ENCODE measurements around the gene TRPC4.

Gene TRPC4

GRCh38 chr13:37869756-37870488 lies at the start of gene TRPC4:
Gene TRPC4, minus strand, starts transcription at chr13:37869772. Its CDS starts 86,439 bp downstream, at chr13:37783333.
- H3K4me3 ChIP-seq (ENCODE audit: low read depth, low read length): peak within 1 kb of the TSS; percentile 70

GRCh38 chr13:37918751-37919150 lies 49.2 kb upstream of the TRPC4 start:
- no peak overlapping the region for H3K4me3 ChIP-seq (ENCODE audit: low read depth, low read length)
- DNase-seq (ENCODE audit: low read depth, low spot score): no peak
- no peak for TF ChIP-seq CTCF (IDR thresholded peaks at IDR 0.05; ENCODE audit: low read depth, low read length)
- in situ Hi-C loops (cut with HindIII; ENCODE audit: low sequenced_read_pairs): no loop called here

More at GRCh38 chr13:37869756-37870488, at the start of gene TRPC4:
- in situ Hi-C loops (cut with HindIII; ENCODE audit: low sequenced_read_pairs): no loop called here
- DNase-seq (ENCODE audit: low read depth, low spot score): peak; percentile 74
- TF ChIP-seq CTCF (IDR thresholded peaks at IDR 0.05; ENCODE audit: low read depth, low read length): peak; percentile 74

GRCh38 chr13:37918116-37918714 lies 48.6 kb upstream of the TRPC4 start:
- H3K4me3 ChIP-seq (ENCODE audit: low read depth, low read length): no peak overlapping the region
- TF ChIP-seq CTCF (IDR thresholded peaks at IDR 0.05; ENCODE audit: low read depth, low read length): no peak
- in situ Hi-C loops (cut with HindIII; ENCODE audit: low sequenced_read_pairs): no loop called here
- DNase-seq (ENCODE audit: low read depth, low spot score): no peak

- TF ChIP-seq CTCF (IDR thresholded peaks at IDR 0.05; ENCODE audit: low read depth, low read length): no peak
- in situ Hi-C loops (cut with HindIII; ENCODE audit: low sequenced_read_pairs): no loop called here
- no peak overlapping the region for H3K4me3 ChIP-seq (ENCODE audit: low read depth, low read length)
- DNase-seq (ENCODE audit: low read depth, low spot score): no peak
Measured at GRCh38 chr13:37914781-37915391, 45.3 kb upstream of the TRPC4 start.

GRCh38 chr13:37910790-37911189 lies 41.2 kb upstream of the TRPC4 start:
- no peak for TF ChIP-seq CTCF (IDR thresholded peaks at IDR 0.05; ENCODE audit: low read depth, low read length)
- in situ Hi-C loops (cut with HindIII; ENCODE audit: low sequenced_read_pairs): no loop called here
- H3K4me3 ChIP-seq (ENCODE audit: low read depth, low read length): no peak overlapping the region
- no peak for DNase-seq (ENCODE audit: low read depth, low spot score)

- in situ Hi-C loops (cut with HindIII; ENCODE audit: low sequenced_read_pairs): no loop called here
- DNase-seq (ENCODE audit: low read depth, low spot score): no peak
- TF ChIP-seq CTCF (IDR thresholded peaks at IDR 0.05; ENCODE audit: low read depth, low read length): no peak
Measured at GRCh38 chr13:37906880-37907279, 37.3 kb upstream of the TRPC4 start.

More at GRCh38 chr13:37906880-37907279, 37.3 kb upstream of the TRPC4 start:
- no peak overlapping the region for H3K4me3 ChIP-seq (ENCODE audit: low read depth, low read length)

Measured in astrocyte of the spinal cord (primary cell).